H1 (cell line): ENCODE results near the gene OR4D11. TPM values are rescaled to one million over a fixed set of nuclear protein-coding genes. Genes with fewer than 3 reads are reported as not detected.

ENCODE experiments used
- CTCF ChIA-PET: fragments of 300-600 bp; sonication (Branson Sonifier 250); formaldehyde crosslinking; loops from one replicate; lab custom pipeline; 2021; ENCODE audit not compliant: partially characterized antibody; lab: Charles Lee
- POLR2A ChIA-PET: fragments of 300-600 bp; sonication (Branson Sonifier 250); formaldehyde crosslinking; loops from one replicate; lab custom pipeline; 2021; ENCODE audit warnings: inconsistent platforms; ENCODE audit not compliant: partially characterized antibody; lab: Charles Lee
- DNase-seq, 2 experiments: peaks; one replicate each; pipeline versions ENCODE4 v3.0.0 to v3.0.0-alpha.2; 2010 to 2022; ENCODE audit warnings: low spot score in 2 of 2, low read depth in 1 of 2, mixed read lengths in 1 of 2
- FAIRE-seq: peaks from 2 replicates; lab custom pipeline; 2011; peaks lifted over from hg19 to GRCh38; lab: Jason Lieb, UNC
- H2AFZ ChIP-seq: 2 replicates; pipeline ENCODE4 v1.8.1; 2012; ENCODE audit warnings: low read length, inconsistent platforms
- H2AK5ac ChIP-seq: 2 replicates; pipeline ENCODE4 v1.6.1; 2013; ENCODE audit warnings: low read depth, low read length
- H2BK120ac ChIP-seq: replicated peaks from 2 replicates; pipeline ENCODE3; 2013; ENCODE audit warnings: low read depth, low read length, inconsistent platforms
- H2BK12ac ChIP-seq: 2 replicates; pipeline ENCODE4 v1.6.1; 2013; ENCODE audit warnings: low read depth, low read length
- H2BK15ac ChIP-seq: 2 replicates; pipeline ENCODE4 v1.6.1; 2013; ENCODE audit warnings: low read length
- H2BK20ac ChIP-seq: 2 replicates; pipeline ENCODE4 v1.6.1; 2013; ENCODE audit warnings: low read length
- H2BK5ac ChIP-seq: 2 replicates; pipeline ENCODE4 v1.6.1; 2013; ENCODE audit warnings: low read depth, low read length
- H3K14ac ChIP-seq: 2 replicates; pipeline ENCODE4 v1.6.1; 2013; ENCODE audit warnings: inconsistent platforms; ENCODE audit not compliant: insufficient read length
- H3K18ac ChIP-seq: 2 replicates; pipeline ENCODE4 v1.6.1; 2013; ENCODE audit warnings: low read length; ENCODE audit errors: extremely low read depth
- H3K23ac ChIP-seq: 2 replicates; pipeline ENCODE4 v1.6.1; 2013; ENCODE audit warnings: inconsistent platforms; ENCODE audit not compliant: insufficient read length
- H3K23me2 ChIP-seq: 2 replicates; pipeline ENCODE4 v1.6.1; 2013; ENCODE audit warnings: low read depth, low read length
- H3K27ac ChIP-seq: 2 replicates; pipeline ENCODE4 v1.6.1; 2011; ENCODE audit warnings: low read depth, low read length, inconsistent platforms
- H3K27me3 ChIP-seq, 4 experiments: replicated peaks in 1 of 4; 1 replicate in 1 of 4; 2 replicates in 3 of 4; pipeline versions ENCODE4 v1.6.1 to v1.8.1; 2011 to 2013; ENCODE audit warnings: low read length in 3 of 4, mild to moderate bottlenecking in 3 of 4, inconsistent platforms in 2 of 4, mixed read lengths in 2 of 4, moderate library complexity in 1 of 4; ENCODE audit not compliant: control insufficient read depth in 3 of 4, insufficient read depth in 3 of 4; ENCODE audit errors: extremely low read depth in 1 of 4
- H3K36me3 ChIP-seq, 4 experiments: 2 replicates each; pipeline versions ENCODE4 v1.6.1 to v1.8.1; 2011 to 2013; ENCODE audit warnings: mild to moderate bottlenecking in 4 of 4, low read length in 3 of 4, moderate library complexity in 2 of 4, control low read depth in 1 of 4, inconsistent platforms in 1 of 4; ENCODE audit not compliant: insufficient read depth in 4 of 4, control insufficient read depth in 2 of 4
- H3K4ac ChIP-seq: replicated peaks from 2 replicates; pipeline ENCODE3; 2013; ENCODE audit warnings: low read length, low read depth, mixed read lengths, inconsistent platforms; ENCODE audit not compliant: insufficient read length
- H3K4me1 ChIP-seq, 4 experiments: replicated peaks in 1 of 4; 1 replicate in 1 of 4; 2 replicates in 3 of 4; pipeline versions ENCODE4 v1.6.1 to v1.8.1; 2011 to 2013; ENCODE audit warnings: low read length in 3 of 4, inconsistent platforms in 2 of 4, mixed read lengths in 1 of 4; ENCODE audit not compliant: insufficient read depth in 4 of 4, control insufficient read depth in 3 of 4
- H3K4me2 ChIP-seq, 2 experiments: 2 replicates each; pipeline versions ENCODE4 v1.6.1 to v1.8.1; 2011 to 2013; ENCODE audit warnings: low read depth in 2 of 2, low read length in 2 of 2, control low read depth in 1 of 2, inconsistent platforms in 1 of 2, mild to moderate bottlenecking in 1 of 2; ENCODE audit not compliant: insufficient read depth in 1 of 2
- H3K4me3 ChIP-seq, 4 experiments: fragments of 200-600, 300-600 bp in 1 of 4; sonication (generic), shearing (Covaris generic), sonication (Bioruptor Twin) in 1 of 4; 2 replicates each; pipeline versions ENCODE4 v1.5.1 to v1.8.1; 2011 to 2016; ENCODE audit warnings: low read length in 4 of 4, low read depth in 3 of 4, control low read depth in 2 of 4, inconsistent platforms in 2 of 4, mild to moderate bottlenecking in 2 of 4, mixed read lengths in 1 of 4, moderate library complexity in 1 of 4; ENCODE audit not compliant: insufficient read depth in 2 of 4; ENCODE audit errors: extremely low read depth in 1 of 4
- H3K56ac ChIP-seq: replicated peaks from 2 replicates; pipeline ENCODE3; 2013; ENCODE audit warnings: low read depth, mild to moderate bottlenecking, mixed read lengths, low read length, inconsistent platforms; ENCODE audit not compliant: insufficient read length
- H3K79me1 ChIP-seq: 2 replicates; pipeline ENCODE4 v1.6.1; 2013; ENCODE audit warnings: low read depth, low read length, control low read depth
- H3K79me2 ChIP-seq, 2 experiments: 2 replicates each; pipeline versions ENCODE4 v1.6.1 to v1.8.1; 2012 to 2013; ENCODE audit warnings: low read length in 2 of 2, mild to moderate bottlenecking in 2 of 2, inconsistent platforms in 1 of 2; ENCODE audit not compliant: insufficient read depth in 2 of 2, control insufficient read depth in 1 of 2
- H3K9ac ChIP-seq, 4 experiments: replicated peaks in 1 of 4; 1 replicate in 1 of 4; 2 replicates in 3 of 4; pipeline versions ENCODE4 v1.6.1 to v1.8.1; 2011 to 2013; ENCODE audit warnings: low read depth in 3 of 4, low read length in 3 of 4, control low read depth in 2 of 4, mild to moderate bottlenecking in 2 of 4, moderate library complexity in 2 of 4, inconsistent platforms in 1 of 4; ENCODE audit errors: extremely low read depth in 1 of 4
- H3K9me3 ChIP-seq, 2 experiments: 2 replicates each; pipeline versions ENCODE4 v1.6.1 to v1.8.1; 2012 to 2013; ENCODE audit warnings: mild to moderate bottlenecking in 2 of 2, moderate library complexity in 2 of 2, control low read depth in 1 of 2, inconsistent platforms in 1 of 2, low read depth in 1 of 2, low read length in 1 of 2, mixed read lengths in 1 of 2; ENCODE audit not compliant: insufficient read depth in 2 of 2
- H4K20me1 ChIP-seq, 2 experiments: replicated peaks in 1 of 2; 2 replicates each; pipeline versions ENCODE3 to v1.8.1; 2011 to 2013; ENCODE audit warnings: inconsistent platforms in 2 of 2, low read length in 2 of 2, mild to moderate bottlenecking in 1 of 2; ENCODE audit not compliant: insufficient read depth in 2 of 2, control insufficient read depth in 1 of 2
- H4K5ac ChIP-seq: 2 replicates; pipeline ENCODE4 v1.6.1; 2013; ENCODE audit warnings: low read length, low read depth, mixed read lengths, inconsistent platforms; ENCODE audit not compliant: insufficient read length
- H4K8ac ChIP-seq: 2 replicates; pipeline ENCODE4 v1.8.0; 2013; ENCODE audit warnings: mild to moderate bottlenecking, moderate library complexity, low read length, inconsistent platforms; ENCODE audit not compliant: insufficient read depth; ENCODE audit errors: extremely low read depth
- H4K91ac ChIP-seq: replicated peaks from 2 replicates; pipeline ENCODE3; 2013; ENCODE audit warnings: low read length, mixed read lengths, inconsistent platforms; ENCODE audit not compliant: insufficient read length
- BACH1 ChIP-seq: IDR thresholded peaks from 2 replicates; pipeline ENCODE4 v1.6.1; 2012; ENCODE audit warnings: low read length, improper control_type of control experiment
- CEBPB ChIP-seq: IDR thresholded peaks from 2 replicates; pipeline ENCODE4 v1.6.1; 2012; ENCODE audit warnings: low read depth, low read length
- TBP ChIP-seq: IDR thresholded peaks from 2 replicates; pipeline ENCODE4 v1.6.1; 2011; ENCODE audit warnings: low read depth, low read length, improper control_type of control experiment
- TCF12 ChIP-seq: IDR thresholded peaks from 2 replicates; pipeline ENCODE4 v1.6.1; 2011; ENCODE audit warnings: low read depth, mild to moderate bottlenecking, low read length
- WGBS, 2 experiments: shearing (Covaris generic) in 1 of 2; methylation state at CpG; one replicate each; pipeline versions ENCODE4 v1.1.6 to v1.1.7; 2013 to 2015; ENCODE audit warnings: low lambda C conversion rate in 2 of 2, mixed read lengths in 2 of 2, inconsistent platforms in 1 of 2, low coverage in 1 of 2, missing lambda C conversion rate in 1 of 2; ENCODE audit not compliant: insufficient replicate concordance in 2 of 2, insufficient coverage in 1 of 2, insufficient read length in 1 of 2; ENCODE audit errors: extremely low coverage in 1 of 2, missing lambda C conversion rate in 1 of 2; 5-methylcytosine and 5-hydroxymethylcytosine counted together
- polyA plus RNA-seq, 7 experiments: library from polyadenylated mRNA; depleted of rRNA in 3 of 7; stranded (reverse) in 5 of 7; unstranded in 2 of 7; fragments of >200 nt in 5 of 7; fragments of 200-250 nt in 2 of 7; gene quantifications; 1 replicate in 5 of 7; 2 replicates in 1 of 7; 4 replicates in 1 of 7; pipeline versions ENCODE4 v1.2.1 to v1.2.3, GENCODE V29; 2011 to 2013; ENCODE audit warnings: missing spikeins in 2 of 7, mixed read lengths in 2 of 7
- total RNA-seq: library from RNA; stranded (reverse); fragmentation: NEBNext Ultra II Directional; extraction: Animal tissue kit (Norgen Biotek cat#: 25700); gene quantifications from 2 replicates; pipeline ENCODE4 v1.2.1, GENCODE V29; 2021

OR4D11 gene
- total and polyA plus RNA-seq, 2 of the 8 experiments (the other 6 are each of a cell fraction or from before 2014, with no cell fraction given): not detected

GRCh38 chr11:59551659-59552521 is 48.5 kb downstream of the OR4D11 start:
- Histone ChIP-seq H4K5ac (no peak overlapping the region), H2AFZ (peak overlapping the region; percentile 0; the same call in 1 of the 2 replicates), H4K8ac (no peak overlapping the region), H3K14ac (no peak overlapping the region), H3K27ac (no peak overlapping the region), H2BK120ac (no peak overlapping the region), H3K18ac (no peak overlapping the region), H3K4me1 (peaks cover 0 to 7% (median 0%) of the 10 kb centered on the region in 4 experiments; a peak in 2 of 7 replicates), H2AK5ac (no peak overlapping the region), H4K91ac (no peak overlapping the region), H2BK12ac (no peak overlapping the region), H3K23ac (no peak overlapping the region), H3K4ac (no peak overlapping the region), H4K20me1 (no peaks in the 10 kb centered on the region), H3K23me2 (peaks cover 20% of the 10 kb centered on the region), H2BK15ac (no peak overlapping the region), H3K56ac (no peak overlapping the region), H3K79me1 (no peaks in the 10 kb centered on the region), H3K4me2 (peak overlapping the region; percentile 73 to 79), H3K27me3 (no peaks in the 10 kb centered on the region), H3K4me3 (peak overlapping the region; percentile 68 to 93 (median 80)), H3K79me2 (no peaks in the 10 kb centered on the region), H3K9me3 (no peaks in the 10 kb centered on the region), H2BK5ac (no peak overlapping the region), H3K36me3 (no peaks in the 10 kb centered on the region), H3K9ac (no peak overlapping the region; a peak in 1 of 7 replicates), H2BK20ac (no peak overlapping the region)
- POLR2A ChIA-PET: interaction anchor here (1.9 kb wide), 1 partner anchor 11 kb away, joined by 4 read pairs; no protein-coding TSS in a partner anchor
- no peak for DNase-seq
- 6% methylated on average over 25 of the region's 30 CpGs; no CpG with 5 or more reads in 1 of the 2 experiments for WGBS, 2 experiments
- CTCF ChIA-PET: interaction anchor here (1.1 kb wide), 1 partner anchor 10 kb away, joined by 4 read pairs; no protein-coding TSS in a partner anchor
- FAIRE-seq: peak; percentile 39
- peak; percentile 99 for TF ChIP-seq TBP
- no peak for TF ChIP-seq BACH1
- 0 out of 2 replicates have a peak, but pooled peaks have one; percentile 40 for TF ChIP-seq TCF12
- peak; percentile 43; the same call in 1 of the 2 replicates for TF ChIP-seq CEBPB
